A673 (cell line): ENCODE measurements around the gene DNAJC1.

ENCODE experiments used
- CTCF ChIP-seq: fragments of 300-800, 200-600 bp; sonication (generic); conservative IDR thresholded peaks from 2 replicates; pipeline ENCODE4 v1.5.1; 2017; ENCODE audit warnings: low read depth, mild to moderate bottlenecking, antibody characterized with exemption, low read length, moderate library complexity, mixed read lengths
- EZH2 ChIP-seq: fragments of 200-600 bp; sonication (generic); IDR thresholded peaks from 2 replicates; pipeline ENCODE4 v1.6.1; 2017; ENCODE audit warnings: borderline replicate concordance, low read depth, mild to moderate bottlenecking, mixed read lengths, antibody characterized with exemption, low read length; ENCODE audit not compliant: poor library complexity, severe bottlenecking

GRCh38 chr10:21724020-21724589, 279.4 kb downstream of the DNAJC1 start:
- TF ChIP-seq CTCF (no peak), EZH2 (no peak)
